H9 (cell line): ENCODE measurements around the gene SCGB1C1. TPM values are rescaled to one million over a fixed set of nuclear protein-coding genes. Genes with fewer than 3 reads are reported as not detected.

Experiments
- DNase-seq: peaks from one replicate; pipeline ENCODE4 v3.0.0-alpha.2; 2017
- H2AFZ ChIP-seq: one replicate; pipeline ENCODE4 v1.6.1; 2013; ENCODE audit warnings: mild to moderate bottlenecking, low read length, control low read depth, moderate library complexity
- H2AK5ac ChIP-seq: 2 replicates; pipeline ENCODE4 v1.6.1; 2013; ENCODE audit warnings: low read length, control low read depth, mixed read lengths; ENCODE audit not compliant: insufficient read length
- H2BK120ac ChIP-seq: one replicate; pipeline ENCODE4 v1.6.1; 2013; ENCODE audit warnings: low read depth, mild to moderate bottlenecking, low read length, control low read depth, inconsistent platforms; ENCODE audit not compliant: poor library complexity, severe bottlenecking
- H2BK12ac ChIP-seq: 2 replicates; pipeline ENCODE4 v1.6.1; 2013; ENCODE audit warnings: low read length, control low read depth, mixed read lengths, low read depth; ENCODE audit not compliant: insufficient read length
- H2BK15ac ChIP-seq: 2 replicates; pipeline ENCODE4 v1.6.1; 2013; ENCODE audit warnings: low read depth, low read length, control low read depth
- H2BK20ac ChIP-seq: one replicate; pipeline ENCODE4 v1.6.1; 2013; ENCODE audit warnings: low read depth, mild to moderate bottlenecking, low read length, control low read depth, inconsistent platforms; ENCODE audit not compliant: poor library complexity, severe bottlenecking
- H2BK5ac ChIP-seq: 2 replicates; pipeline ENCODE4 v1.6.1; 2013; ENCODE audit warnings: low read length, control low read depth, mixed read lengths; ENCODE audit not compliant: insufficient read length
- H3K14ac ChIP-seq: 2 replicates; pipeline ENCODE4 v1.6.1; 2013; ENCODE audit warnings: low read length, control low read depth; ENCODE audit not compliant: insufficient read depth
- H3K18ac ChIP-seq: 2 replicates; pipeline ENCODE4 v1.6.1; 2013; ENCODE audit warnings: low read depth, mild to moderate bottlenecking, mixed read lengths, low read length, control low read depth; ENCODE audit not compliant: insufficient read length
- H3K23ac ChIP-seq: 2 replicates; pipeline ENCODE4 v1.6.1; 2013; ENCODE audit warnings: low read length, control low read depth, mixed read lengths, low read depth; ENCODE audit not compliant: insufficient read length
- H3K23me2 ChIP-seq: 2 replicates; pipeline ENCODE4 v1.6.1; 2013; ENCODE audit warnings: low read depth, mild to moderate bottlenecking, mixed read lengths, low read length, control low read depth; ENCODE audit not compliant: insufficient read length, poor library complexity, severe bottlenecking
- H3K27ac ChIP-seq: 2 replicates; pipeline ENCODE4 v1.5.1; 2013; ENCODE audit warnings: low read length, control low read depth, mixed read lengths, low read depth; ENCODE audit not compliant: insufficient read length
- H3K27me3 ChIP-seq: 2 replicates; pipeline ENCODE4 v1.6.1; 2013; ENCODE audit warnings: low read length, control low read depth, inconsistent platforms; ENCODE audit not compliant: insufficient read depth
- H3K4ac ChIP-seq: 2 replicates; pipeline ENCODE4 v1.6.1; 2013; ENCODE audit warnings: low read depth, mild to moderate bottlenecking, control low read depth, inconsistent platforms, low read length, moderate library complexity
- H3K4me1 ChIP-seq: 2 replicates; pipeline ENCODE4 v1.6.1; 2013; ENCODE audit warnings: low read length, control low read depth, inconsistent platforms; ENCODE audit not compliant: insufficient read depth
- H3K4me2 ChIP-seq: 2 replicates; pipeline ENCODE4 v1.6.1; 2013; ENCODE audit warnings: low read length, control low read depth, mixed read lengths; ENCODE audit not compliant: insufficient read length, insufficient read depth
- H3K56ac ChIP-seq: 2 replicates; pipeline ENCODE4 v1.6.1; 2013; ENCODE audit warnings: low read depth, mild to moderate bottlenecking, mixed read lengths, low read length, control low read depth; ENCODE audit not compliant: insufficient read length
- H3K79me1 ChIP-seq: 2 replicates; pipeline ENCODE4 v1.6.1; 2013; ENCODE audit warnings: low read depth, mild to moderate bottlenecking, moderate library complexity, low read length, control low read depth, inconsistent platforms; ENCODE audit not compliant: insufficient read depth, poor library complexity, severe bottlenecking
- H3K79me2 ChIP-seq: 2 replicates; pipeline ENCODE4 v1.6.1; 2013; ENCODE audit warnings: low read length, control low read depth, inconsistent platforms; ENCODE audit not compliant: insufficient read depth
- H3K9ac ChIP-seq: 2 replicates; pipeline ENCODE4 v1.6.1; 2013; ENCODE audit warnings: low read length, control low read depth, mixed read lengths; ENCODE audit not compliant: insufficient read length; ENCODE audit errors: extremely low read depth
- H3K9me3 ChIP-seq: one replicate; pipeline ENCODE4 v1.6.1; 2013; ENCODE audit warnings: low read depth, low read length, inconsistent platforms; ENCODE audit not compliant: control insufficient read depth
- H3T11ph ChIP-seq: one replicate; pipeline ENCODE4 v1.6.1; 2013; ENCODE audit warnings: mild to moderate bottlenecking, low read length, control low read depth, inconsistent platforms
- H4K20me1 ChIP-seq: one replicate; pipeline ENCODE4 v1.6.1; 2013; ENCODE audit not compliant: control insufficient read depth, insufficient read length, insufficient read depth
- H4K5ac ChIP-seq: 2 replicates; pipeline ENCODE4 v1.6.1; 2013; ENCODE audit warnings: low read depth, mild to moderate bottlenecking, mixed read lengths, low read length, control low read depth; ENCODE audit not compliant: insufficient read length
- H4K8ac ChIP-seq: replicated peaks from 2 replicates; pipeline ENCODE4 v1.6.1; 2013; ENCODE audit warnings: low read length, control low read depth, mixed read lengths, low read depth; ENCODE audit not compliant: insufficient read length
- H4K91ac ChIP-seq: 2 replicates; pipeline ENCODE4 v1.6.1; 2013; ENCODE audit warnings: low read depth, mild to moderate bottlenecking, moderate library complexity, mixed read lengths, low read length, control low read depth; ENCODE audit not compliant: insufficient read length
- H3K27ac Mint-ChIP-seq, 3 experiments: 2 replicates in 2 of 3; 3 replicates in 1 of 3; pipeline ENCODE4 v1.8.0; 2020 to 2021; ENCODE audit warnings: mixed read lengths in 3 of 3, mild to moderate bottlenecking in 1 of 3, moderate library complexity in 1 of 3
- H3K27me3 Mint-ChIP-seq: 2 replicates; pipeline ENCODE4 v1.8.0; 2021; ENCODE audit warnings: low read depth, mild to moderate bottlenecking, moderate library complexity, mixed read lengths
- H3K36me3 Mint-ChIP-seq, 3 experiments: 2 replicates in 2 of 3; 3 replicates in 1 of 3; pipeline ENCODE4 v1.8.0; 2020 to 2021; ENCODE audit warnings: low read depth in 3 of 3, mixed read lengths in 3 of 3; ENCODE audit not compliant: insufficient read depth in 1 of 3
- H3K4me1 Mint-ChIP-seq, 2 experiments: 2 replicates each; pipeline ENCODE4 v1.8.0; 2020; ENCODE audit warnings: mixed read lengths in 2 of 2
- H3K4me3 Mint-ChIP-seq, 2 experiments: 2 replicates in 1 of 2; 3 replicates in 1 of 2; pipeline ENCODE4 v1.8.0; 2020 to 2021; ENCODE audit warnings: mild to moderate bottlenecking in 2 of 2, mixed read lengths in 2 of 2, moderate library complexity in 1 of 2
- H3K9me3 Mint-ChIP-seq, 2 experiments: 2 replicates in 1 of 2; 3 replicates in 1 of 2; pipeline ENCODE4 v1.8.0; 2020; ENCODE audit warnings: mild to moderate bottlenecking in 2 of 2, mixed read lengths in 2 of 2, moderate library complexity in 1 of 2
- WGBS: extraction: QIAGEN DNeasy Blood & Tissue Kit; methylation state at CpG from one replicate; pipeline ENCODE4 v1.1.7; 2013; ENCODE audit warnings: missing lambda C conversion rate, low lambda C conversion rate, mixed read lengths; ENCODE audit not compliant: insufficient read length; ENCODE audit errors: extremely low coverage; 5-methylcytosine and 5-hydroxymethylcytosine counted together
- total RNA-seq: library from RNA; stranded (reverse); gene quantifications from 2 replicates; pipeline ENCODE4 v1.2.1, GENCODE V29; 2021
- TF ChIP-seq, protein P1 (sequence below): fragments of 200-600 bp; sonication (generic); conservative IDR thresholded peaks from 3 replicates; pipeline ENCODE4 v1.8.0; 2021; ENCODE audit warnings: antibody characterized with exemption, mild to moderate bottlenecking

Gene SCGB1C1
- total RNA-seq, 1 experiment from 2014 or later = not detected

DNA sequence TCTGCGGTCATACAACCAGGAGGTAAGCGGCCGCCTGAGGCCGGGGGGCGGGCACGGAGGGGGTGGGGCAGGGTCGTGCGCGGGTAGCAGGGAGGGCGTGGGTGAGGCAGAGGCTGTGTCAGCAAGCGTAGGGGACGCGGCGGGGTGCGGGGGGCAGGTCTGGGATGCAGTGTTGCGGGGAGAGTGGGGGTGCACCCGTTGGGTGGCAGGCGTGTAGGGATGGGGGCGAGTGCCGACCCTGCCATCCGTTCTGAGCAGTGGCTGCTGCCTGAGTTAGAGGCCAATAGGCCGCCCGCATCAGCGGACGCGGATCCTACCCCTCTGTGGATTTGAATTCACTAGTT lies 16.0 kb downstream of the SCGB1C1 start:
- Histone ChIP-seq H4K8ac (no peak overlapping the region), H3K18ac (no peak overlapping the region), H4K91ac (no peak overlapping the region), H2AFZ (no peak overlapping the region), H3T11ph (no peak overlapping the region), H3K23ac (no peak overlapping the region), H3K4me2 (peak overlapping the region; percentile 81), H2BK15ac (no peak overlapping the region), H3K79me2 (no peaks in the 10 kb centered on the region; the same call in 1 of the 2 replicates), H2BK120ac (no peak overlapping the region), H3K4me1 (no peaks in the 10 kb centered on the region; the same call in 1 of the 2 replicates), H3K9ac (peak overlapping the region; percentile 54), H4K20me1 (no peaks in the 10 kb centered on the region), H2BK12ac (no peak overlapping the region), H3K27ac (no peak overlapping the region), H3K9me3 (no peaks in the 10 kb centered on the region), H3K56ac (no peak overlapping the region), H3K14ac (no peak overlapping the region), H3K23me2 (peaks cover 21% of the 10 kb centered on the region), H3K79me1 (peaks cover 5% of the 10 kb centered on the region), H3K4ac (no peak overlapping the region), H4K5ac (no peak overlapping the region), H3K27me3 (no peaks in the 10 kb centered on the region), H2AK5ac (no peak overlapping the region), H2BK20ac (no peak overlapping the region), H2BK5ac (no peak overlapping the region)
- no peaks in the 10 kb centered on the region for H3K27me3 Mint-ChIP-seq
- H3K27ac Mint-ChIP-seq = peak overlapping the region in 1 of 3 experiments; percentile 53; a peak in 1 of 7 replicates
- H3K4me3 Mint-ChIP-seq = peak overlapping the region; percentile 93 to 97
- no peaks in the 10 kb centered on the region for H3K9me3 Mint-ChIP-seq
- no peak for DNase-seq
- WGBS = no CpG with 5 or more reads among the region's 26 CpGs
- H3K4me1 Mint-ChIP-seq = peaks cover 5 to 17% of the 10 kb centered on the region in 2 experiments
- peaks cover 31 to 64% (median 56%) of the 10 kb centered on the region in 3 experiments for H3K36me3 Mint-ChIP-seq
- TF ChIP-seq, protein P1, sequence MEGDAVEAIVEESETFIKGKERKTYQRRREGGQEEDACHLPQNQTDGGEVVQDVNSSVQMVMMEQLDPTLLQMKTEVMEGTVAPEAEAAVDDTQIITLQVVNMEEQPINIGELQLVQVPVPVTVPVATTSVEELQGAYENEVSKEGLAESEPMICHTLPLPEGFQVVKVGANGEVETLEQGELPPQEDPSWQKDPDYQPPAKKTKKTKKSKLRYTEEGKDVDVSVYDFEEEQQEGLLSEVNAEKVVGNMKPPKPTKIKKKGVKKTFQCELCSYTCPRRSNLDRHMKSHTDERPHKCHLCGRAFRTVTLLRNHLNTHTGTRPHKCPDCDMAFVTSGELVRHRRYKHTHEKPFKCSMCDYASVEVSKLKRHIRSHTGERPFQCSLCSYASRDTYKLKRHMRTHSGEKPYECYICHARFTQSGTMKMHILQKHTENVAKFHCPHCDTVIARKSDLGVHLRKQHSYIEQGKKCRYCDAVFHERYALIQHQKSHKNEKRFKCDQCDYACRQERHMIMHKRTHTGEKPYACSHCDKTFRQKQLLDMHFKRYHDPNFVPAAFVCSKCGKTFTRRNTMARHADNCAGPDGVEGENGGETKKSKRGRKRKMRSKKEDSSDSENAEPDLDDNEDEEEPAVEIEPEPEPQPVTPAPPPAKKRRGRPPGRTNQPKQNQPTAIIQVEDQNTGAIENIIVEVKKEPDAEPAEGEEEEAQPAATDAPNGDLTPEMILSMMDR = no peak
